Stimulated activated CD4-positive, alpha-beta T cell treated with anti-CD3 and anti-CD28 coated beads, Interleukin-15, amount 100 ng/mL, for 24 hours (primary cell): ENCODE data around the gene TMPRSS3.

ENCODE experiments used
- DNase-seq: peaks from one replicate; pipeline ENCODE4 v3.0.0-alpha.2; 2020

TMPRSS3 gene

DNA sequence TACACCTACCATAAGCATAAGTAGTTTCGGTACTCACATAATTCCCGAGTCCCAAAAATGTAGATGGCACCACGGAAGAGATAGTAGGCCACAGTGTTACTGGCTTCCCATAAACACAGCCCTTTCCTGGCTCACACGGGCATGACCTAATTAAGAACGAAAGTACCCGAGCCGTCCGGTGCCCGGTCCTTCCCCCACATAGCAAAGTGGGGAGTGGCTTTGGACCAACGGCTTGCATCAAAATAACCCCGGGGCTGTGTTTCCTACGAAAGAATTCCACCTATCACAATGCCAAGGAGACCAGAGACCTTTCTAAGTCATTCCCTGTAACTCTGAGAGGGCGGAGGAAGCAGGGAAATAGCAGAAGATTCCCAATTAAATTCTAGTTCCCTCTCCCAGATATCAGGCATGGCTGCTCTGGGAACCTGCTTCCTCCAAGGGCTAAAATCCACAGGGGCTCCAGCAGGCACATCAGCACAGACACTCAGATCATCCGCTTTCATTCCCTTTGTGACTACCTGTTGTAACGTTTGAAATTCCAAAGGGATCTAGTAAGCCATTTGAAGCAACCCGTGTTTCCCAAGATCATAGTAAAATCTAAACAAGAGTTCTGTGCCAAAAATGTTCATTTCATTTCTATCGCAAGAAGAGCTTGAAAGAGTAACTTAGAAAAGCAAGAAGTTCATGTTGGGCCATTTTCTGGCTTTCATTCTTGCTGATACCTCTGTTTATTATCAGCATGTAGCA lies at the start of gene TMPRSS3:
TSS of gene TMPRSS3 (minus strand) at position 148 of the 747 bp plus-strand sequence. CDS start 635 bp downstream, outside the sequence.
- DNase-seq: no peak

DNA sequence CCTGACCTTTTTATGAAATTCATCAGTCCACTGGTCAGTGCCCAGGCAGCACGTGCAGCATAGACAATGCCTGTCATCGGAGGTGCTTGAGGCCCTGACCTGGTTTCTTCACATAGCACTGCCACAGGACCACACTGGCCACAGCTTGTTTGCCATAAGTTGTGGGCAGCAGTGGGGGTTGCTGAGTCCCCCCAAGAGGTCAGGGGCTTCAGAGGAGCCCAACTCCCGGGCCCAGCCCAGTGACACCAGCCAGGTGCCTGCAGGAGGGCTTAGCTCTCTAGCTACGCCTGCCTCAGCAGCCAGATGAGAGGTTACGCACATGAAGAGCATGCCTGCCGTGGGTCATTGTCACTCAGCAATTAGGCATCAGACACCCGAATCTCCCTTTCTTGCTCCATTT lies 49.5 kb upstream of the TMPRSS3 start:
- DNase-seq: no peak

DNA sequence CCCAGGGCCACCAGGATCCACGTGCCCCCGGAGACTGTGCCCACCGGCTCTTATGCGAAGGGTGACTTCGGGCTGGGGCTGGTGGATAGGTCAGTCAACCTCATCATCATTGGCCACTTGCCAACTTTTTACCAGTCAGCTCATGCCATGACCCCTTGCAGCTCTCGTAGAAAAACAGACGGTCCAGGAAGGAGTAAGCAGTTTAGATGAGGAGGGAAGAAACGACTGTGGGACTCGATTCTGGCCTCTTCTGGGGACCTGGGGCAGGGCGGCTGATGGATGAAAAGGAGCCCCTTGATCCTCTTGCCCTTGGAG lies 48.9 kb upstream of the TMPRSS3 start:
- no peak for DNase-seq

DNA sequence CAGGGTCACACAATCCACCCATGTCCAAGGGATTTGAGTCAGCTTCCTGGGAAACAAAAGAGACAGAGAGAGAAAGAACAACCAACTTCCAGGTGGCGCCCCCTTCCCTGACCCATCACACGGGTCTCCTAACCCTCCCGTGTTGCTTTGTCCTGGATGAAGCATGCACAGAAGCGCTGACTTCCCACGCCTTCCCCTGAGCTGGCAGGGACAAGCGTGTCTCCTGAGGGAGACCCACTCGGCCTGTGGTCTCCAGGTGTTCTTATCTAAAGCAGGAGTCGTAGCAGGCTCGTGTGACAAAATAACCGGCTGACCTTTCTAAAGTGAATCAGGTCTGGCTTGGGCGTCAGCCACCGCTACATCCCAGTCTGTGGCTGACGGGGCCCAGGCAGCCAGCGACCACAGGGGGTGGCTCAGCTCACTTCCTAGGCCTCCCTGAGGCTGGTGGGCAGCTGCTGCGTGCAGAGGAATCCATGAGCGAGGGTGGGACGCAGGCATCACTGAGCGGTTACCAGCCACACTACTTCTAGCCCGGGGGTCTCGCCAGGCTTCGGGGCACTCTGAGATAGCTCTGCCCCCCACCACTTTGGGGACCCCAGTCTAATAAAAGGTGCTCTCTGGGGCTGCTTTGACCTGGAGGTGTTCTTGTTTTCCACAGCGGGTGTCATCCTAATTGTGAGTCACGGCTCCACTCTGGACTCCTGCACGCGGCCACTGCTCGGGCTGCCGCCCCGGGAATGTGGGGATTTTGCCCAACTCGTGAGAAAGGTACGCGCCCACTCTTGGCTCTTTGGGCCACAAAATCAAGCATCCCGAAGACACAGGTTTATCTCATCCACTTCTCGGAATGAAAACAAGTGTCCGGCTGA lies 48.3 kb upstream of the TMPRSS3 start:
- DNase-seq: no peak

DNA sequence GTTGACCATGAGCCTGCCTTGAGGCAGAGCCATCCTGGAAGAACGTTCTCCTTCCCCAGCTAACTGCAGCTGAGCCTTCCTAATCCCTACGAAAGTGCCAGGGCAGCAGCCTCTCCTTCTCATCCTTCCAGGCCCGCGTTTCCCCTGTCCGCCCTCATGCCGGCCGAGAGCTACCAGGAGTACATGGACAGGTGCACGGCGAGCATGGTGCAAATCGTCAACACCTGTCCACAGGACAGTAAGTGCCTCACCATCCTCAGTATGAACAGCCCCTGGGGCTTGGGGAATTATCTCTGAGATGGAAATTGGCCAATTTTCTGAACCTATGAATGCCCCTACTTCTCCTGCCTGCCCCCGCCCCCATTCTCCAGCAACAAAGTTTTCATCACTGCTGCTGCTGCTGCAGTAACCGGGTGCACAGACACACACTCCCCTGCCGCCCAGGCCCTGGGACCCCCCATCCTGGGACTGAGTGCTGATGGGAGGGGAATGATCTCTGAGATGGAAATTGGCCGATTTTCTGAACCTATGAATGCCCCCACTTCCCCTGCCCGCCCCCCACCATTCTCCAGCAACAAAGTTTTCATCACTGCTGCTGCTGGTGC lies 47.4 kb upstream of the TMPRSS3 start:
- no peak for DNase-seq

DNA sequence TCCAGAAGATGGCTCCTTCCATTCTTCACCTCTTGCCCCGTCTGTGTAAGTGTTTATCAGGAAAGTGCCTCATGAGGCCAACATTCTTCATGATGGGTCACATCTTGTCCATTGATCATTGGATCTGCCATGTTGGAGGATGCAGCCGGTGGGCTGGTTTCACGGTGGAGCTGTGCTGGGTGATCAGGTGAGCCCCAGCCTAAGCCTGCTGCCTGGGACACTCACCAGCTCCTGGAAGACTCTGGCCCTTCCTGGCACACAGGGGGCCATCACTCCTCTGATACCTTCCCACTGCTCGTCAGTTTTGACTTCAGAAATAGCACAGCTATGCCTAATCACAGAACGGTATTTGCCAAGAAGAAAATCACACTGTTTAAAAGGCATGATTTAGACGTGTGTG lies 46.1 kb upstream of the TMPRSS3 start:
- DNase-seq: no peak

DNA sequence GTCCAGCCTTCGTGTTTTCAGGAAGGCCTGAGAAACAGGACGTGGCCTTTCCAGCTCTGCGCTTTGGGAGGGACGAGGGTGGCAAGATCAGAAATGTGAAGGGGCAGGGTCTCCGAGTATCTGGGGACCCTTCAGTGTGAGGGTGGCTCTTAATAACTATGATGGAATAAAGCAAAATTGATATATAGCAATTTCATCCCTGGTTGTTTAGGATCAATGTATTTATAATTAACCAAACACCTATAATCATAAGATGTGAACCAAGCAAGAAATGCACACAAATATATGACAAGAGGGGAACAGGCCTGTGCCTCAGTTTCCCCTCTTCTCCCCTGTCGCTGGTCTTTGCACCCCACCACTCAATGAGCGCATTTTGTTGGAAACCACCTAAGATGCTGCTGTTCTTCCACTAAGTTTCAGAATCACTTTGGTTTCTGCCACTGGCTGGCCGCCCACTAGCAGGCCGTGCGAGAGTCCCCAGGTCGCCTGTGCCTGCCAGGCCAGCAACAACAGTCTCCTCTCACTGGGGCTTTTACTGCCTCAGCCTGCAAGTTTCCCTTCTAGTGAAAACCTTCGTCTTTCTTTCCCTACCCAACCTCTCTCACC lies 44.4 kb upstream of the TMPRSS3 start:
- peak; percentile 56 for DNase-seq

DNA sequence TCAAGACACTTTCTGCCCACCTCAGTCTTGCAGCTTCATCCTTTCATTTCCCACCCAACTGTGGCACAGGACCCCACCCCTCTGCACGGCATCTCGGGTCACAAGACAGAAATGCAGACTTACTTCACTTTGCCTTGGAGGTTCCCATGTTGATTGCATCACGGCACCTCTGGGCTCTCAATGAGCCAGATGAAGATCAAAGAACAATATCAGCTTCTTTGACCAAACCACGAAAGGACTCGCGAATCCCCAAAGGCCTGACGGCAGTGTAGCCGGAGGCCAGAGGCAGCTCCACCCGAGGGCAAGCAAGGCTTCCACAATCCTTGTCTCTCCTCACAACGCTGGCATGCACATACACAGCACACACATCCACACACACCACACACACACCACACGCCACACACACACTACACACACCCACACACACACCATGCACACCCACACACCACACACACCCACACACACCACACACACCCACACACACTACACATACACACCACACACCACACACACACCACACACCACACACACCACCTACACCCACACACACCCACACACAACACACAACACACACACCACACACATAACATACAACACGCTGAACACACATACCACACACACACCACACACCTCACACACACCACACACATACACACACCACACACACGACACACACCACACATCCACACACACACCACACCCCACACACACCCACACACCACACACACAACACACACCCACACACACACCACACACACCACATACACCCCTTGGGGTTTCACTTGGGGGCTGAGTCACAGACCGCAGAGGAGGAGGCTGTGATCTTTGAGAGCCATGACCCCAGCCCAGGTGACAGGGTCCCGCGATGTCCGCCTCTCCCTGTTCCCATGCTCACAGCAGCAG lies 43.7 kb upstream of the TMPRSS3 start:
- DNase-seq: peak; percentile 56

DNA sequence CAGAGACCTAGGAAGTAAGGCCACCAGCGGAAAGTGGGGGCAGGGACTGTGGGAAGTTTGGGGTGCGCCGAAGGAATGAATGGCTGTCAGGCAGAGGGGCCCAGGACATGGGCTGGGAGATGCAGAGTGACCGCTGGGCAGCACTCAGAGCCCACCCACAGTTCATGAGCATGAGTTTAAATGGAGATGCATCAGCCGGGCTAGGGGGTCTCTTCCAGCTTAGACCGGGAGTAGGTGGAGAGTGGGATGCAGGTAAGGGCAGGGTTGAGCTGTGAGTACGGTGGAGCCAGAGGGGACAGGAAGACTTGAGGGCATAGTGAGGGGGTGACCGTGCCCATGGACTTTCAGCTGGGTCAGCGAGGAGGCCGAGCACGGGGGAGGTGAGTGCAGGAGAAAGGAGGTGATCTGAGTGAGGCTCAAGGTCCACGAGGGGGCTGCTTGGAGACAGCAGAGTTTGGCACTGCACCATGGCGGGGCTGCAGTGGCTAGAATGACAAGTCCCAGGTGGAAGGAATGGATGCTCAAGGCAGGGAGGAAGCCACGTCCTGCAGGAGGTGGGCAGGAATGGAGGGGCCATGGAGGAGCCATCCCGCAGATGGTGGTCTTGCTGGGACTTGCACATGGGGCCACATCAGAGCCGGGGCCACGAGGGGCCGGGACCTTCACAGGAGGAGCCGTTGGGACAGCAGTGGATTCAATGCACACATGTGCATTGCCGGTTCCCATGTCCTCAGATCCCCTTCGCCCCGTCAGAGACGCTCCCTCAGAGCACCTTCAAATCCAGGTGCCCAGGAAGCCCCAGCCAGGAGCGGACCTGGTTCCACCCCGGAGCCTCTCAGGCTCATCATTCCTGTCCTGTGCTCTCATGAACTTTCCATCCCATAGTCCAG lies 42.7 kb upstream of the TMPRSS3 start:
- no peak for DNase-seq

DNA sequence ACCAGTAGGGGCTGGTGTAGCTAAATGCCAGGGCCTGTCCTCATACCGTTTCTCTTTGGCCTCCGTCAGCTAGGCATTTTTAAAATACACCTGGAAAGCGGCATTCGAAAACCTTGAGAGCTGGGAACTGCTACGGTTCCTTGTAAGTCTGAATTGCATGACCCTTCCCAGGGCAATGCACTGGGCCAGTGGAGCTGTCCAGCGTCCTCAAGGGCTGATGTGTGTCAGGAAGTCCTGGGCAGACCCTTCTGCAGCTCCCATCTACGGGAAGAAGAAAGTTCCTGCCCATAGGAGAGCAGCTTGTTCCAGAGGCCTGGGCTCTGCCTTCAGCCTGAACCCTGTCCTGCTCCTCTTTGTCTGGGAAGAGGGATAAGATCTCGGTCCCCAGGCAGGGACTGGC lies 41.9 kb upstream of the TMPRSS3 start:
- no peak for DNase-seq

DNA sequence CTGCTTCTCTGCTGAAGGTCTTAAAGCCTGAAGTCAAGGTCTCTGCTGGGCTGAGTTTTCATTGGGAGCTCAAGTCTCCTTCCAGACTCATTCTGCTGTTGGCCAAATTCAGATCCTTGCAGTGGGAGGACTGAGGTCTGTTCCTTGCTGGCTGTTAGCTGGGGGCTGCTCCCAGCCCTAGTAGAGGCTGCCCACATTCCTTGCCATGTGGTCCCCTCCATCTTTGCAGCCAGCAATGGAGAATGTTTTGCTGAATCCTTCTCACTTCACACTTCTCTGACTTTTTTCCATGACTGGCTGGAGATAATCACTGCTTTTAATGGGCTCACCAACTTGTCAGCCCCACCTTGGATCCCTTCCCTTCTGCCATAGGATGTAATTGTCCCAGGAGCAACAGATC lies 41.1 kb upstream of the TMPRSS3 start:
- no peak for DNase-seq

DNA sequence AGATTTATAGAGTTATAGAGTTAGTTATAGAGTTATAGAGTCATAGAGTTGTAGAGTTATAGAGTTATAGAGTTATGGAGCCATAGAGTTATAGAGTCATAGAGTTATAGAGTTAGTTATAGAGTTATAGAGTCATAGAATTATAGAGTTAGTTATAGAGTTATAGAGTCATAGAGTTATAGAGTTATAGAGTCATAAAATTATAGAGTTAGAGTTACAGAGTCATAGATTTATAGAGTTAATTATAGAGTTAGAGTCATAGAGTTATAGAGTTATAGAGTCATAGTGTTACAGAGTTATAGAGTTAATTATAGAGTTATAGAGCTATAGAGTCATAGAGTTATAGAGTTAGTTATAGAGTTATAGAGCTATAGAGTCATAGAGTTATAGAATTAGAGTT lies 40.0 kb upstream of the TMPRSS3 start:
- DNase-seq: no peak

DNA sequence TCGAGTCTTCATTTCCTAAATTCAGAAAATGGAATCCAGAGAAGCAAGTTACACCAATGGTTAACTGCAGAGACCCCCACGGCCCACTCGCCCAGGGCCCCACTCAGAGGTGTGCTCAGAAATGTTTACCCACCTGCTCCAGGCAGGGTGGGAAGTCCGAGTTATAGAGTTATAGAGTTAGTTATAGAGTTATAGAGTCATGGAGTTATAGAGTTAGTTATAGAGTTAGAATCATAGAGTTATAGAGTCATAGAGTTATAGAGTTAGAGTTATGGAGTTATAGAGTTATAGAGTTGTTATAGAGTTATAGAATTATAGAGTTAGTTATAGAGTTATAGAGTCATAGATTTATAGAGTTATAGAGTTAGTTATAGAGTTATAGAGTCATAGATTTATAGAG lies 39.5 kb upstream of the TMPRSS3 start:
- no peak for DNase-seq

DNA sequence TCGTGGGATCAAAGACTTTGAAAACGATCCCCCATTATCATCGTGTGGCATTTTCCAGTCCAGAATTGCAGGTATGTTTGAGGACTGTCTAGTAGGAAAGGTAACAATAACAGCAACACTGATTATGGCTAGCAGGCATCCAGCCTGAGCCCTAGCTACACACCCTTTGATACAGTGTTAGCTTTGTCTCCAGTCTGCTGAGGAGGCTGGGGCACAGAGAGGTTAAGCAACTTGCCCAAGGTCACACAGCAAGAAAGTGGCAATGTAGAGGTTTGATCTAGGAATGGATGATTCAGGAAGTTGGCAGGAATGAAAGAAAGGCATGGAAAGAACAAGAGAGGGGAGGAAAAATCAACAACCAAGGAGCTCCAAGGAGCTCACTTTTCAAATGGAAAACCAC lies 39.0 kb upstream of the TMPRSS3 start:
- DNase-seq: no peak

DNA sequence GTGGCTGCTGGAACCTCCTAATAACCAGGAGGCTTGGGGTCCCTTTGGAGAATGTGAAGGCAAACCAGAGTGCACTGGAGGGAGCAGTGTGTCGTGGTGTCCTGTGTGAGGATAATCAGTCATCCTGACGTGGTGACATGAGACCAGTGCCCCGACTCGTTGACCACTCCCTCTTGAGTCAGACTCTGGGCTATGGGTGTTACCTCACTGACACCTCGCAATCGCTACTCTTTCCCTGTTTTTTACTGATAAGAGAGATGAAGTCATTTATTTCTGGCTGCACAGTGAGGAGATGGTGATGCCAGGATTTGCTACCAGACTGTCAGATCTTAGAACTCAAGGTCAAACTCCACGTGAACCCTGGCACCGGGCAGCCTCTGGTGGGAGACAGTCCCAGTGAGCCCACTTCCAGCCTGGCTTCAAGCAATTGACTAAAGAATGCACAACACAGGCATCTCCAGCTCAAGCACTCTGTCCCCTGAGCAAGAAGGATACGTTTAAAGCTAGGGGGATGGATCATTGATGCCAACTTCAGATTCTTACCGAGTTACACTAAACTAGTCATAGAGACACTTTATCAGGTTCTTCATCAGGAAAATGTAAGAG lies 38.2 kb upstream of the TMPRSS3 start:
- DNase-seq: no peak

DNA sequence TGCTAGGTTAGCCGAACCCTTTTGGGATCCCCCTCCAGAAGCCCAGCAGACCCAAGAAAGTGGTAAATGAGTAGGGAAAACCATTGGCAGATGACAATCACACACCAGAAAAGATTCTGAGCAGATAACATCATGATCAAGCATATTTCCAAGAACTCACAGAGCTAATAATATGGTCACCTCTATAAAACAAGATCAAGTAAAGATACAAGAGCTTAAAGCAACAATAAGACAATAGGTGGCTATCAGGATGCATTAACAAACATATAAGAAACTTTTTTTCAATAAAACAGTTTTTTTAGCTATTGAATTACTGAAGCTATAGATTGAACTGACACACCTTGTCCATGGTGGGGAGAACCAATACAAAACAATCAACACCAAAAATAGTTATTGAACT lies 36.8 kb upstream of the TMPRSS3 start:
- no peak for DNase-seq

DNA sequence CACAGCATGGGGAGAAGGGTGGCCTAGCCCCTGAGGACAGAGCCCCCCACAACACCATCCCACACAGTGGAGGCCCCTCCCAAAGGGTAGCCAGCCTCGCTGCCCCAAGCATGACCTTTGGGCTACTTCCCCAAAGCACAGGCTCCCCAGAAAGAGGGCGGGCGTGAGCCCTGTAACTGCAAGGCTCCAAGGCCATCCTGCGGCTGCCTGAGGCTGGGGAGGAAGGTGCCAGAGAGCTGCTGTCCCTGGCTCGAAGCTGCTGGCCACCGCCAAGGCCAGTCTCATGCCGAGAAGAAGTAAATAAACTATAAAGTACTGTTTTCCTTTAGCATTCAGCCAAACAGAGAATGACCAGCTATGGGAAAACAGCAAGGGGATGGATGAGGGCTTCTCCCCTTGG lies 35.3 kb upstream of the TMPRSS3 start:
- DNase-seq: no peak

DNA sequence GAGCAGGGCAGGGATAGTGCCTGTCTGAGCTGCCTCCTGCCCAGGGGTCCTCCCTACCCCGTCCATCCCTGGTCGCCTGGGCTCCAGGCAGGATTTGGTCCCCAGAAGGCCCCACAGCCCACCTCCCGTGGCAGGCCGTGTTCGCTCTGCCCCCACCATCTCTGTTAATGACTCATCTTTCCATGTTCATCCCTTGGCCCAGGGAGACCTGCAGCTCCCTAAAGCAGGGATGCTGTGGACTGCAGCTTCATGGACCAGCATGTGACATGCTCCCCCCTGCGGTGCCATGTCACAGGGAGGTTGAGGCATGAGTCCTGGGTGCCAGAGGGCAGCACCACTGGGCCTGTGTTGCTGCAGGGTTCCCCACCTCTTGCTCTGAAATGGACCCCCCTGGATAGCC lies 34.7 kb upstream of the TMPRSS3 start:
- no peak for DNase-seq

DNA sequence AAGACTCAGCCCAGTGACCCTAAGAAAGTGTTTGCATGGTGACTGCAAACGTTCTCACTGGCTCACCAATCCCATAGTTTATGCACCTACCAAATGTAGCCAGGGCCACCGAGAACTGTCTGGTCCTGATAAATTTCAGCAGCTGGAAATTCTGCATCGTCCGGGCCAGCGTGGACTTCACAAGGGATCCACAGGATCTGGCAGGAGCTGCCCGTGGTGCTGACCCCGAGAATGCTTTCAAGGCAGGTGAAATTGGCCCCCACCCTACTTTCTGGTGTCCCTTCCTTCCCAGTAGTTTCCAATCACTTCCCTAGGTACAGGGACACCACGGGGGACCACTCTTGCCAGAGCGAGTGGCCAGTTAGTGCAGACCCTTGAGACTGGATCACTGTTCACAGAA lies 34.0 kb upstream of the TMPRSS3 start:
- DNase-seq: no peak

DNA sequence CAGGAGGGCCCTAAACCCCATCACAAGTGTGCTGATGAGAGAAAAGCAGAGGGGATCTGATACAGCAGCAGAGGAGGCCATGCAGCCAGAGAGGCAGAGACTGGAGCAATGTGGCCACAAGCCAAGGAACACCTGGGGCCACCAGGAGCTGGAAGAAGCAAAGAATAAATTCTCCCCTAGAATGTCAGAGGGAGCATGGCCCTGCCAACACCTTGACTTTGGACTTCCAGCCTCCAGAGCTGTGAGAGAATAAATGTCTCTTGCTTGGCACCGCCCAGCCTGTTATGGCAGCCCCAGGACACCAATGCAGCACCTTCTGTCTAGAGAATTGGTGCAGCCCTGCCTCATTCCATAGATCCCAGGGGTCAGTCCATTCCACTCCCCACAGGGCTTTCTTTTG lies 33.2 kb upstream of the TMPRSS3 start:
- no peak for DNase-seq

DNA sequence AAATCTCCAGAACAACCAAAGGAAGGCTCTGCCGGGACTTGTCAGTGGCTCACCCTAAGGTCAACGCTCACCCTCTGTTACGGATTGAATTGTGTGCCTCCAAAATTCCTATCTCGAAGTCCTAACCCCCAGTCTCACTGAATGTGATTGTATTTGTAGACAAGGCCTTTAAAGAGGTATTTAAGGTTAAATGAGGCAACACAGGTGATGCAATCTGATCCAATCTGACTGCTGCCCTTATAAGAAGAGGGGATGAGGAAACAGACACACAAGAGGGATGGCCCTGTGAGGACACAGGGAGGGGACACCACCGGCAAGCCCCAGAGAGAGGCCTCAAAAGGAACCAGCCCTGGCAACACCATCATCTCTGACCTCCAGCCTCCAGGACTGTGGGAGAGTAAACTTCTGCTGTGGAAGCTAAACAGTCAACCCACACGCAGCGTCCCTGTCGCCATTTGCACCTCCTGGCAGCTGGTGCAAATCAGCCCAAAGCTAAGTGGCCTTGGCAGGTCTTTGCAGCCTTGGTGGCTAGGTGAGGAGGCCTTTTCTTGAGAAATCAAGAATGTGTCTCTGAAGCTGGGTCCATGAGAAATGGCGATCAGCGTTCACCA lies 32.1 kb upstream of the TMPRSS3 start:
- no peak for DNase-seq
